Esophagus muscularis mucosa (tissue), 4 donors: Measurements from ENCODE around the gene FBN1.

Experiments used
- EP300 ChIP-seq: sonication (generic); formaldehyde crosslinking; IDR thresholded peaks from one replicate; pipeline ENCODE4 v1.6.1; 2017; ENCODE audit warnings: antibody characterized with exemption
- POLR2A ChIP-seq: fragments of 450-650 bp; IDR thresholded peaks from one replicate; pipeline ENCODE4 v1.6.1; 2017; ENCODE audit warnings: antibody characterized with exemption, moderate library complexity, mild to moderate bottlenecking, low read depth
- POLR2AphosphoS5 ChIP-seq, 2 donors: sonication (generic); formaldehyde crosslinking; IDR thresholded peaks; one replicate each; pipeline ENCODE4 v1.6.1; 2017; ENCODE audit warnings: antibody characterized with exemption in 2 of 2
- TF ChIP-seq, protein P1 (sequence below), 3 experiments: fragments of 200-600 bp in 2 of 3; fragments of 450-650 bp in 1 of 3; sonication (generic) in 2 of 3; IDR thresholded peaks; one replicate each; pipeline ENCODE4 v1.5.1; 2017 to 2019; ENCODE audit warnings: antibody characterized with exemption in 3 of 3, mild to moderate bottlenecking in 2 of 3, moderate library complexity in 1 of 3

DNA sequence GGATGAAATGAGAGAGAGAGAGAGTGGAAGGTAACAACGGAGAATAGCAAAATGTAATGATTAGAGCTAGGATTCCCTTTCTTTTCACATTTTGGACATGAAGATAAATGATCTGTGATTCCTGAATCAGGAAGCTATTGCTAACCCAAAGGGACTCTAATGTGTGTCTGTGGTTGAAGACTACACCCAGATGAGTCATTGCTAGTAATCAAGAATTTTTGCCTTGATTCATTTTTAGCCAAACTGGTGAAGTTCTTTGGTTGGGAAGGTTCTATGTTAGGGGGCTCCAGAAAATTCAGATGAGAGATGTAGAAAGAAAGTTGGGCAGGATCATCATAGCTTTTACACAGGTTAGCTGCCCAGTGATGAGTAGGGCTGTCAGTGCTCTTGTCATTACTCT lies 197.9 kb downstream of the FBN1 start:
- TF ChIP-seq, protein P1, sequence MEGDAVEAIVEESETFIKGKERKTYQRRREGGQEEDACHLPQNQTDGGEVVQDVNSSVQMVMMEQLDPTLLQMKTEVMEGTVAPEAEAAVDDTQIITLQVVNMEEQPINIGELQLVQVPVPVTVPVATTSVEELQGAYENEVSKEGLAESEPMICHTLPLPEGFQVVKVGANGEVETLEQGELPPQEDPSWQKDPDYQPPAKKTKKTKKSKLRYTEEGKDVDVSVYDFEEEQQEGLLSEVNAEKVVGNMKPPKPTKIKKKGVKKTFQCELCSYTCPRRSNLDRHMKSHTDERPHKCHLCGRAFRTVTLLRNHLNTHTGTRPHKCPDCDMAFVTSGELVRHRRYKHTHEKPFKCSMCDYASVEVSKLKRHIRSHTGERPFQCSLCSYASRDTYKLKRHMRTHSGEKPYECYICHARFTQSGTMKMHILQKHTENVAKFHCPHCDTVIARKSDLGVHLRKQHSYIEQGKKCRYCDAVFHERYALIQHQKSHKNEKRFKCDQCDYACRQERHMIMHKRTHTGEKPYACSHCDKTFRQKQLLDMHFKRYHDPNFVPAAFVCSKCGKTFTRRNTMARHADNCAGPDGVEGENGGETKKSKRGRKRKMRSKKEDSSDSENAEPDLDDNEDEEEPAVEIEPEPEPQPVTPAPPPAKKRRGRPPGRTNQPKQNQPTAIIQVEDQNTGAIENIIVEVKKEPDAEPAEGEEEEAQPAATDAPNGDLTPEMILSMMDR (IDR thresholded peaks at IDR 0.05), result no peak
- TF ChIP-seq POLR2A (no peak), EP300 (no peak), POLR2AphosphoS5 (IDR thresholded peaks at IDR 0.05) (no peak)
